Coronary artery (tissue), 2 donors: ENCODE results near the gene MGARP.
"Not testable (repeated sequence)": the region's sequence is repeated elsewhere in the genome, so short reads cannot be mapped to it uniquely, and the experiment has no call there.

Source experiments
- DNase-seq: peaks from one replicate; pipeline ENCODE4 v3.0.0-alpha.2; 2017; ENCODE audit warnings: low spot score
- H3K27ac ChIP-seq, 2 donors: fragments of 200-600 bp; sonication (generic); one replicate each; pipeline ENCODE4 v1.5.1; 2016 to 2019
- H3K4me3 ChIP-seq: fragments of 200-600 bp; sonication (generic); 2 replicates; pipeline ENCODE4 v1.5.1; 2016; ENCODE audit warnings: mild to moderate bottlenecking, moderate library complexity
- CTCF ChIP-seq: fragments of 200-600 bp; sonication (generic); IDR thresholded peaks from one replicate; pipeline ENCODE4 v1.5.1; 2019; ENCODE audit warnings: antibody characterized with exemption

Gene MGARP

GRCh38 chr4:139315221-139315675 lies 35.2 kb upstream of the MGARP start:
- Histone ChIP-seq H3K4me3 (no peak overlapping the region), H3K27ac (no peak overlapping the region)
- no peak for DNase-seq
- no peak for TF ChIP-seq CTCF

GRCh38 chr4:139314047-139314800 lies 34.2 kb upstream of the MGARP start:
- H3K4me3 ChIP-seq, result no peak overlapping the region
- DNase-seq, result no peak
- H3K27ac ChIP-seq, result no peak overlapping the region
- TF ChIP-seq CTCF, result no peak

GRCh38 chr4:139313414-139313813 lies 33.4 kb upstream of the MGARP start:
- not testable (repeated sequence) for DNase-seq, H3K4me3 ChIP-seq, H3K27ac ChIP-seq

- H3K27ac ChIP-seq, result no peak overlapping the region
- TF ChIP-seq CTCF, result no peak
These were observed 32.7 kb upstream of the MGARP start for GRCh38 chr4:139312552-139313332.

GRCh38 chr4:139311909-139312308 lies 31.9 kb upstream of the MGARP start:
- no peak for TF ChIP-seq CTCF
- no peak overlapping the region for H3K27ac ChIP-seq

More at GRCh38 chr4:139312552-139313332, 32.7 kb upstream of the MGARP start:
- no peak overlapping the region for H3K4me3 ChIP-seq
- DNase-seq, result no peak

GRCh38 chr4:139304920-139305319 lies 24.9 kb upstream of the MGARP start:
- no peak for TF ChIP-seq CTCF
- no peak overlapping the region for H3K27ac ChIP-seq
- DNase-seq, result no peak
- H3K4me3 ChIP-seq, result no peak overlapping the region

More at GRCh38 chr4:139311909-139312308, 31.9 kb upstream of the MGARP start:
- no peak for DNase-seq
- no peak overlapping the region for H3K4me3 ChIP-seq

GRCh38 chr4:139301821-139302611 lies 22.0 kb upstream of the MGARP start, which contains the start of gene NDUFC1:
TSS of gene NDUFC1 (minus strand) at chr4:139302477. CDS start at chr4:139295798, 6,679 bp downstream.
- Histone ChIP-seq H3K4me3 (peak within 1 kb of the TSS; percentile 94), H3K27ac (peak within 1 kb of the TSS; percentile 93 to 94)
- TF ChIP-seq CTCF, result no peak
- DNase-seq, result peak; percentile 83
